HG02870 (cell line): ENCODE measurements around the gene SERPINC1.
"Not testable (repeated sequence)": the region's sequence is repeated elsewhere in the genome, so short reads cannot be mapped to it uniquely, and the experiment has no call there.

Experiments
- ATAC-seq: cut with Tn5 transposase; IDR thresholded peaks from one replicate; pipeline ENCODE4 v1.9.1; 2021; ENCODE audit warnings: mild to moderate bottlenecking, moderate library complexity; ENCODE audit not compliant: unreplicated experiment

The SERPINC1 gene

DNA sequence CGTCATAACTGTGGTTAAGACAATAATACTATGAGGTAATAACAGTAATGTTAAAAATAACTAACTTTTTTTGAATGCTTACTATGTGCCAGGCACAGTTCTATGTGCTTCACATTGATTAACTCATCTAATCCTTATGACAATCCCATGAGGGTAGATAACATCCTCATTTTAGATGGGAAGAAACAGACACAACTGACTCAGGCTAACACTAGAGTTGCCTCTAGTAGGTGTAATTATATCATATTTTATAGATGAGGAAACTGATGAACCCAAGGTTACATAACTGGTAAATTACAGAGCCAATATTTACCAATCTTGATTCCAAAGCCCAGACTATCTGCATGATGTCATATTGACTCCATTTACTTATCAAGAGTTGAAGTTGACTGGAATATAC is 23.5 kb downstream of the SERPINC1 start:
- no peak for ATAC-seq

DNA sequence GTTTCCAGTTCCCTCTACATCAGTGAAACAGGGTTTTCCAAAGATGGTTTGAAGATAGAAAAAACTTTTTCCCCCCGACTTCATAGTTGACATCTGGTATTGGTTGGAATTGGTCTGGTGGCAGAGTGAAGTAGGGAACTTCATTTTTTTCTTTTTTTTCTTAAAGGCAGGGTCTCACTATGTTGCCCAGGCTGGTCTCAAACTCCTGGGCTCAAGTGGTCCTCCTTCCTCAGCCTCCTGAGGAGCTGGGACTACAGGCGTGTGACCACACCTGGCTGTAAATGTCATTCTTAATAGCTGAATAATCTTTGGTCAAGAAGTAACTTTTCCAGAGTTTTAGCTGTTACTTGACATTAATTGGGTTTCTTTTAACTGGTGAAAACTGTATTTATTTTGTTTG is 27.2 kb downstream of the SERPINC1 start:
- no peak for ATAC-seq

DNA sequence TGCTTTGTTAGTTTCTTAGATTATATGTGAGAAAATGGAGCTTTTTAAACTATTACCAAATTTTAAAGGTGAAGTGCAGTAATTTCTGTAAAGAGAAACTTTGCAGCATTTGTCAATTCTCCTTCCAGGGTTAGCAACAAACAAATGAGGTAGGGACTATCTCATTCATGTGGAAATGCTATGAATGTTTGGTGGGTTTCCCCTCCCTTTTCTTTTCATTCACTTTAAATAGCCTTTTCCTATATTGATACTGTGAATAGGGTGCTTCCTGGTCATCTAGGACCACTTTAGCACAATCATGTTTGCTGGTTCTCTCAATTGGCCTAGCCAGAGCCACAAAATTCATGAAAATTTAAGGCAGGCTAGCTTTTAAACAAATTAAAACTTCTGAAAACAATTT is 28.4 kb downstream of the SERPINC1 start:
- no peak for ATAC-seq

DNA sequence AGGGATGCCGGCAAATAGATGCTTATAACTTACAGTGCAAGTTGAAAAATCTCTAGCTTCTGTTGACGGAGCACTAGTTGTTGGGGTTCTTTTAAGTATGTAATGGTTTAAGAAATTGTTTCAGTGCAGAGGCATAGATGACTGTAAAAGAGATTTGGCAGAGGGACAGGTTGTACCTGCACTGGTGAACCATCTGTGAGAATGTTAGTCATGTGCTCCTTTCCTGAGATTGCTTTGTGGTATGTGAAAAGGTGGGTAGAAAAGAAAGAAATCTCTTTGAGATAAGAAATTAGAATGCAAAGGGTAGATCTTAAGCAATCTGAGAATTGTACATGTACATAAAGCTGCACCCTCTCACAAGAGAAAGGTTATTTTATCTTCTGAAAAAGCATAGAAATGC is 29.5 kb downstream of the SERPINC1 start:
- ATAC-seq = no peak

DNA sequence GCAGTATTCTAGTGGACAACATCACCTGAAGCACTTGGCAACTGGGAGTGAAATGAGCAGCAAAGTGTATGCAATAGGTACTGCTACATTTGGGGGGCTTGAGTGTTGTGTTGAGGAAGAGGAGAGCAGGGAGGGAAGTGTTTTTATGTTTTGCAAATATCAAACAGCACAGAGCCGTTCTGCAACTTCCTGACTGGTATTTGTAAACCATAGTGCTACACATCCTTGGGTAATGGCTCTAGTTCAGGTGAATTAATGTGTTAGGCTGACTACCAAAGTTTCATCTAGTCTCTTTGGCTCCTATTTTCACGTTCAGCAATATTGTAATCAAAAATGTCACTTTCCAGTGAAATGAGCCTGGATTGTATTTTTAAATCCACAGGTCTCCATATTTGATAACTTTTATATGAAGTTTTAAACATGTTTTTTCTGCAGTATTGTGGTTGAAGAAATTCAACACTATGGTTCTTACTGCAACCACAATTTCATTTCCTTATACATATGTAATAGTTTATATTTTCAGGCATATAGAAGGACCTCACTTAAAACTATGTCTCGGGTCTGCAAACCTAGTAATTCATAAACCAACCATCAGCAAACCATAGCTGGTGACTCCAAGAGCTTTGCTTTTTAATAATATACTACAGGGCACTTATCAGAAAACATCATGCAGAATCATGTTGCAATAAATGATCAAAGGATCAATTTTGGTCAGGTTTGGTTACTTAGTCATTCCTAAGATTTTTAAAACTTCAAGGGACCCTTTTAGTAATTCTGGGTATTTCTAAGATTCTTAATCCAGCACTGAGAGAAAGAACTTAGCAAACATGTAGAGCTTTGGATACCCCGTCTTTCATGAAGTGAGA is 30.1 kb downstream of the SERPINC1 start:
- no peak for ATAC-seq

- ATAC-seq = no peak
Observed at GRCh38 chr1:173884701-173885100, 32.4 kb downstream of the SERPINC1 start.

GRCh38 chr1:173881117-173881516 is 36.0 kb downstream of the SERPINC1 start:
- not testable (repeated sequence) for ATAC-seq

DNA sequence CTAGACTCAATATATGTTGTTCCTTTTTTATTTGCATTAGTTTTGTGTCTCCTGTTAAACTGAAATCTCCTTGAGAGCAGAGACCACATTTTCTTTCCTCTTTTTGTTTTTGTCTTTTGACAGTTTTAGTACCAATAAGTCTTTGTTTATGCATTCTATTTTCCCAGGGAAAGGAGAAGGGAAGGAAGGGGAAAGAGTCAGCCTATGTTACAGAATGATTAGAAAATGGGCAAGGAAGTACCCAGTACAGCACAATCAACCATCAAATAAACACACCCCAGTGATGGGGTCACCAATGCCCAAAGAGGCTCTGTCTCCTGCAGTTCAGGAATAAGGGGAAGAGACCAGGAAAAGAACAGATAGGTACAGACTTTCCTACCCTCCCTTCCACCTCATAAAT is 38.9 kb downstream of the SERPINC1 start:
- ATAC-seq = no peak

- ATAC-seq = no peak
Observed at GRCh38 chr1:173876732-173877131, 40.4 kb downstream of the SERPINC1 start.

DNA sequence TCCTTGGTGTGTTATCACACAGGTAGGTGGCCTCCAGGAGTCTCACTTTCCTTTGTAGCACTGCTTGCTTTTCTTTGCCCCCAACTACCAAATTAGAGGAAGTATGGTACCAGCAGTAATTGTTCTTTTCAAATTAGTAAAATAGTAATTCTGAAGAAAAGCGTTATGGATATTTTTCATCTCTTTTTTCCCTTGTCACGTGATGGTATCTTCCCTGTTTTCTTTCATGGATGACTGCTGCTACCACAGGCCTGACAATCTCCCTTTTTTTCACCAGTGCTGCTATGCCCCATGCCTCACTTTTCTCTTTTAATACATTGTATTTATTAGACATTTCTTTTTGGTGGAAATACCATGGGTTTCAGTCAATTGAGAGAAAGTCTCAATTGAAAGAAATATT is 45.6 kb downstream of the SERPINC1 start:
- no peak for ATAC-seq

- no peak for ATAC-seq
Observed at GRCh38 chr1:173871091-173871490, 46.0 kb downstream of the SERPINC1 start.

DNA sequence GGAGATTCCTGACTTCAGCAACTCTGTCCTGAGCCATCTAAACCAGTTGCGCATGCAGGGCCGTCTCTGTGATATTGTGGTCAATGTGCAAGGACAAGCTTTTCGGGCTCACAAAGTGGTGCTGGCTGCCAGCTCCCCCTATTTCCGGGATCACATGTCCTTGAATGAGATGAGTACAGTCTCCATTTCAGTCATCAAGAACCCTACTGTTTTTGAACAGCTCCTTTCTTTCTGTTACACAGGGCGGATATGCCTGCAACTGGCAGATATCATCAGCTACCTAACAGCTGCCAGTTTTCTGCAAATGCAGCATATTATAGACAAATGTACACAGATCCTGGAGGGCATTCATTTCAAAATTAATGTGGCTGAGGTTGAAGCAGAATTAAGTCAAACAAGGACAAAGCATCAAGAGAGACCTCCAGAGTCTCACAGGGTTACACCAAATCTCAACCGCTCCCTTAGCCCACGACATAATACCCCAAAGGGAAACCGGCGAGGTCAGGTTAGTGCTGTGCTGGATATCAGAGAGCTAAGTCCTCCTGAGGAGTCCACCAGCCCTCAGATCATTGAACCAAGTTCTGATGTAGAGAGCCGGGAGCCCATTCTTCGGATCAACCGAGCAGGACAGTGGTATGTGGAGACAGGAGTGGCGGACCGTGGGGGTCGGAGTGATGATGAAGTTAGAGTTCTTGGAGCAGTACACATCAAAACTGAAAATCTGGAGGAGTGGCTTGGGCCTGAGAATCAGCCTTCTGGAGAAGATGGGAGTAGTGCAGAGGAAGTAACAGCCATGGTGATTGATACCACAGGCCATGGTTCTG is 46.7 kb downstream of the SERPINC1 start:
- peak; percentile 29 for ATAC-seq

DNA sequence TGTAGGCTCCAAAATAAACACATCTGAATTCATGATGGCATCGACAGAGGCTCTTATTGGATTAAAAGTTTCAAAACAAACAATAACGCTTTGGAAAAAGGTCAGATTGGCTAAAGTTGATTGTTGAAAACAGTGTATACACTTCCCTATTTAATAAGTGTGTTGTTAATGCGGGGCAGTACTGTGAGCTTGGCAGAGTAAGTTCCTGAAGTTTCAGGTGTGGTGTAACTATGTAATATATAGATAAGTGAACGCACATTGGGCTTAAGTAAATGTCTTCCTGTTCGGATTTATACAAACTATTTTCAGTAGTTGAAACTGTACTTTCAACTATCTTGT is 48.1 kb downstream of the SERPINC1 start:
- no peak for ATAC-seq

DNA sequence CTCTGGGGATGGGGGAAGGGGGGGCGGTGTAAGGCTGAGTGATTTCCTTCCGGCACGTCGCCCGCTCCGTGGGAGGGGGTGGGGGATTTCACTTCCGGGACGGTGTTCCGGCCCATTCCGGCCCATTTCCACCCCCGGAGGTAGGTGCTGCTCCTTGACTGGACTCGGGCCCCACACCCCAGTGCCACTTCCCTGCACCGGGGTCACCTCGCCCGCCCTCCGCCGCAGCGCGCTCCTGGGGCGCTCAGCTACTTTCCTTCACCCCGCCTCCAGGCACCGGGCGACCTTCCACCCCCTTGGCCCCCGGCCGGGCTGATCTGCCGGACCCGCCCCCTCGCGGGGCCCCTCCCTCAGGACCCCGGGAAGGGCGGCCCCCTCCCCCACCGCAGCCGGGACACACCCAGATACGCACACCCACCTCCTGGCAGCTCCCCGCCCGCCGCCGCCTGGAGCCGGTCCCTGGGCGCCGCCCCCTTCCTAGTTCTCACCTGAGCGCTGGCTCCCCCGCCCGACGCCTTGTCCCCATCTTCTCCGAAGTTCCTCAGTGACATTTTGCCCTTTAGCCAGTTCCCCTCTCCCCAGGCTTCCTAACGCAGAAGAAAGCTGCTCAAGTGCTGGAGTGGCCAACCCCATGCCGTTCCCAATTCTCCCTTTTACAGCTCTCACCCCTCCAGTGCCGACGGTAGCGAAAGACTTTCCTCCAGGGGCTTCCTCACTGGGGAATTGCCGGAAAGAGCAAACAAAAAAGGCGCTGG is 48.7 kb downstream of the SERPINC1 start, which contains the start of gene ZBTB37:
Gene ZBTB37 (plus strand): TSS at position 115 of the 755 bp plus-strand sequence. CDS start 1,846 bp downstream, outside the sequence.
- ATAC-seq = peak; percentile 55

DNA sequence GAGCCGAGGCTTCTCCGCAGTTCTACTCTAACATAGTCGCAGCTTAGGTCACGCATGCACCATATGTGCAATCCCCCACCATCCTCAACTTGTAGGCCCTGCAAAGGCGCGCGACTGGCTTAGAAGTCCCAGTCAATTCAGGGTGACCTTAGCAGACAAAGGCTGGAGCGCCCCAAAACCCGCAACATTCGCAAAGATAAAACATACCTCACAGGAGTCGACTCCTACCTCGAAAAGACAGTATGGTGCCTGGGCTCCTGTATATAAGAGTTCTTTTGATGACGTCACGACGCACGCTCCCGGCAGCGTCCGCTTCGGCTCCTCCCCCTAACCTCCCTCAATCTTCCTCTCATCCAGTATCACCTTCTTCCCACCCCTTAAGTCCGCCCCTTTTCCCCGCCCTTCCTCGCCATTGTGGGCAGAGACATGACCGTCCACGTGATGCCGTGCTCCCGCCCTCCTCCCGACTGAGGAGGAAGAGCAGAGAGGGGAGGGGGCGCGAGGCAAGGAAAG is 49.3 kb downstream of the SERPINC1 start, which contains the start of gene GAS5:
Gene GAS5 (minus strand): TSS at position 237 of the 513 bp plus-strand sequence.
- peak; percentile 70 for ATAC-seq

GRCh38 chr1:173867141-173867752 is 49.9 kb downstream of the SERPINC1 start:
- ATAC-seq = no peak

DNA sequence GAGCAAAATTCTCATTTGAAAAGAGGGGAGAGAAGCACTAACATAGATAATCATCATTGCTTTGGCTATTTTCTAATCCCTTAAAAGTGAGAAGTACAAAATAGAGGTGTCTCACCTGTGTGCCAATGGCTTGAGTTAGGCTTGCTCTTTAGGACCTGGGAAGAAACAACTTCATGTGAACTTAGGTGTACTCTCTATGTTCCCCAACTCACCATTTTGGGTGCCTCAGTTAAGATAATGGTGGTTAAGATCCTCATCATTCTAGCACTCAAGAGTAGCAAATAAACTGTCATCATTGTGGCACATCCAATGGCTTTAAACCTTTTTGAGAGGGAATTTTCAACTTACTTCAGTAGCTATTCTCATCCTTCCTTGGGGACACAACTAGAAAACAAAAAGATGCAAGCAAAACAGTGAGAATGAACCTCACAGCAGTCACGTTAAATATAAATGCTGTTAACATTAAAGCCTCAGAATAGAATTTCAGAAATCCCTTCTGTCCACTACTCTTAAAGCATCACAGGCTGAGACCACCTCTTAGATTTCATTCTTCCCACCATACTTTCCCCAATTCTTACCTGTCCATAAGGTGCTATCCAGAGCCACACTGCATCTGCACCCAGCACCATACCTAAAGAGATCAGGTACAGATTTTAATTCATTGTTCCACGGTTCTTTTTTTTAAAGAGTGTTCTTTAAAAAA is 50.6 kb downstream of the SERPINC1 start:
- no peak for ATAC-seq

GRCh38 chr1:173865468-173866164 is 51.5 kb downstream of the SERPINC1 start:
- no peak for ATAC-seq

DNA sequence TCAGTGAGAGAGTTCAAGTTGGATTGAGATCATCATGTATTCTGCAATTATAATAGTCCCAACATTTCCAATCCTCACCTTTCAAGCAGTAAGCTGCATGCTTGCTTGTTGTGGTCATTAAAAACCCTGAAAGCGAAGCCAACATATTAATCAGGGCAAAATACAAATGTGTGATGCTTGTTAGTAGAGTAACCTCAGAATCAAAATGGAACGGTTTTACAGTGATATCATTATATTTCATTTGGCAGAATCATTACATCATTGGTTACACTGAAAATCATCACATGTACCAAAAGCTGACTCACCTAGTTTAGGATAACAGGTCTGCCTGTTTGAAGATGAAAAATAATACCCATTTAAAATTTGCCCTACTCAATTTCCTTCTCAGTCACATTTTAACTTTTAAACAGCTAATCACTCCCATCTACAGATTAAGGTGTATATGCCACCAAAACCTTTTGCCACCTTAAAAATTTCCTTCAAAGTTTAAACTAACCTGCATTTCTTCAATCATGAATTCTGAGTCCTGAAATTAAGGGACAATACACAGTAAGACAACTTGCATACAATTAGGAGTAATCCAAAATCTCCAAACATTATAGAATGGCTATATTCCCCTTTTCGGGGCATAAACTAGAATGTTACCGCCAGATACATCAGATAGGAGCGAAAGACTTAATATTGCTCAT is 52.8 kb downstream of the SERPINC1 start:
- ATAC-seq = no peak
